H1 (cell line): ENCODE results near the gene MRE11. TPM values are rescaled to one million over a fixed set of nuclear protein-coding genes. Genes with fewer than 3 reads are reported as not detected.

ENCODE experiments used
- CTCF ChIA-PET: fragments of 300-600 bp; sonication (Branson Sonifier 250); formaldehyde crosslinking; loops from one replicate; lab custom pipeline; 2021; ENCODE audit not compliant: partially characterized antibody; lab: Charles Lee
- POLR2A ChIA-PET: fragments of 300-600 bp; sonication (Branson Sonifier 250); formaldehyde crosslinking; loops from one replicate; lab custom pipeline; 2021; ENCODE audit warnings: inconsistent platforms; ENCODE audit not compliant: partially characterized antibody; lab: Charles Lee
- DNase-seq, 2 experiments: peaks; one replicate each; pipeline versions ENCODE4 v3.0.0 to v3.0.0-alpha.2; 2010 to 2022; ENCODE audit warnings: low spot score in 2 of 2, low read depth in 1 of 2, mixed read lengths in 1 of 2
- FAIRE-seq: peaks from 2 replicates; lab custom pipeline; 2011; peaks lifted over from hg19 to GRCh38; lab: Jason Lieb, UNC
- H2AFZ ChIP-seq: 2 replicates; pipeline ENCODE4 v1.8.1; 2012; ENCODE audit warnings: low read length, inconsistent platforms
- H2AK5ac ChIP-seq: 2 replicates; pipeline ENCODE4 v1.6.1; 2013; ENCODE audit warnings: low read depth, low read length
- H2BK120ac ChIP-seq: replicated peaks from 2 replicates; pipeline ENCODE3; 2013; ENCODE audit warnings: low read depth, low read length, inconsistent platforms
- H2BK12ac ChIP-seq: 2 replicates; pipeline ENCODE4 v1.6.1; 2013; ENCODE audit warnings: low read depth, low read length
- H2BK15ac ChIP-seq: 2 replicates; pipeline ENCODE4 v1.6.1; 2013; ENCODE audit warnings: low read length
- H2BK20ac ChIP-seq: 2 replicates; pipeline ENCODE4 v1.6.1; 2013; ENCODE audit warnings: low read length
- H2BK5ac ChIP-seq: 2 replicates; pipeline ENCODE4 v1.6.1; 2013; ENCODE audit warnings: low read depth, low read length
- H3K14ac ChIP-seq: 2 replicates; pipeline ENCODE4 v1.6.1; 2013; ENCODE audit warnings: inconsistent platforms; ENCODE audit not compliant: insufficient read length
- H3K18ac ChIP-seq: 2 replicates; pipeline ENCODE4 v1.6.1; 2013; ENCODE audit warnings: low read length; ENCODE audit errors: extremely low read depth
- H3K23ac ChIP-seq: 2 replicates; pipeline ENCODE4 v1.6.1; 2013; ENCODE audit warnings: inconsistent platforms; ENCODE audit not compliant: insufficient read length
- H3K23me2 ChIP-seq: 2 replicates; pipeline ENCODE4 v1.6.1; 2013; ENCODE audit warnings: low read depth, low read length
- H3K27ac ChIP-seq: 2 replicates; pipeline ENCODE4 v1.6.1; 2011; ENCODE audit warnings: low read depth, low read length, inconsistent platforms
- H3K27me3 ChIP-seq, 4 experiments: replicated peaks in 1 of 4; 1 replicate in 1 of 4; 2 replicates in 3 of 4; pipeline versions ENCODE4 v1.6.1 to v1.8.1; 2011 to 2013; ENCODE audit warnings: low read length in 3 of 4, mild to moderate bottlenecking in 3 of 4, inconsistent platforms in 2 of 4, mixed read lengths in 2 of 4, moderate library complexity in 1 of 4; ENCODE audit not compliant: control insufficient read depth in 3 of 4, insufficient read depth in 3 of 4; ENCODE audit errors: extremely low read depth in 1 of 4
- H3K36me3 ChIP-seq, 4 experiments: 2 replicates each; pipeline versions ENCODE4 v1.6.1 to v1.8.1; 2011 to 2013; ENCODE audit warnings: mild to moderate bottlenecking in 4 of 4, low read length in 3 of 4, moderate library complexity in 2 of 4, control low read depth in 1 of 4, inconsistent platforms in 1 of 4; ENCODE audit not compliant: insufficient read depth in 4 of 4, control insufficient read depth in 2 of 4
- H3K4ac ChIP-seq: replicated peaks from 2 replicates; pipeline ENCODE3; 2013; ENCODE audit warnings: low read length, low read depth, mixed read lengths, inconsistent platforms; ENCODE audit not compliant: insufficient read length
- H3K4me1 ChIP-seq, 4 experiments: replicated peaks in 1 of 4; 1 replicate in 1 of 4; 2 replicates in 3 of 4; pipeline versions ENCODE4 v1.6.1 to v1.8.1; 2011 to 2013; ENCODE audit warnings: low read length in 3 of 4, inconsistent platforms in 2 of 4, mixed read lengths in 1 of 4; ENCODE audit not compliant: insufficient read depth in 4 of 4, control insufficient read depth in 3 of 4
- H3K4me2 ChIP-seq, 2 experiments: 2 replicates each; pipeline versions ENCODE4 v1.6.1 to v1.8.1; 2011 to 2013; ENCODE audit warnings: low read depth in 2 of 2, low read length in 2 of 2, control low read depth in 1 of 2, inconsistent platforms in 1 of 2, mild to moderate bottlenecking in 1 of 2; ENCODE audit not compliant: insufficient read depth in 1 of 2
- H3K4me3 ChIP-seq, 4 experiments: fragments of 200-600, 300-600 bp in 1 of 4; sonication (generic), shearing (Covaris generic), sonication (Bioruptor Twin) in 1 of 4; 2 replicates each; pipeline versions ENCODE4 v1.5.1 to v1.8.1; 2011 to 2016; ENCODE audit warnings: low read length in 4 of 4, low read depth in 3 of 4, control low read depth in 2 of 4, inconsistent platforms in 2 of 4, mild to moderate bottlenecking in 2 of 4, mixed read lengths in 1 of 4, moderate library complexity in 1 of 4; ENCODE audit not compliant: insufficient read depth in 2 of 4; ENCODE audit errors: extremely low read depth in 1 of 4
- H3K56ac ChIP-seq: replicated peaks from 2 replicates; pipeline ENCODE3; 2013; ENCODE audit warnings: low read depth, mild to moderate bottlenecking, mixed read lengths, low read length, inconsistent platforms; ENCODE audit not compliant: insufficient read length
- H3K79me1 ChIP-seq: 2 replicates; pipeline ENCODE4 v1.6.1; 2013; ENCODE audit warnings: low read depth, low read length, control low read depth
- H3K79me2 ChIP-seq, 2 experiments: 2 replicates each; pipeline versions ENCODE4 v1.6.1 to v1.8.1; 2012 to 2013; ENCODE audit warnings: low read length in 2 of 2, mild to moderate bottlenecking in 2 of 2, inconsistent platforms in 1 of 2; ENCODE audit not compliant: insufficient read depth in 2 of 2, control insufficient read depth in 1 of 2
- H3K9ac ChIP-seq, 4 experiments: replicated peaks in 1 of 4; 1 replicate in 1 of 4; 2 replicates in 3 of 4; pipeline versions ENCODE4 v1.6.1 to v1.8.1; 2011 to 2013; ENCODE audit warnings: low read depth in 3 of 4, low read length in 3 of 4, control low read depth in 2 of 4, mild to moderate bottlenecking in 2 of 4, moderate library complexity in 2 of 4, inconsistent platforms in 1 of 4; ENCODE audit errors: extremely low read depth in 1 of 4
- H3K9me3 ChIP-seq, 2 experiments: 2 replicates each; pipeline versions ENCODE4 v1.6.1 to v1.8.1; 2012 to 2013; ENCODE audit warnings: mild to moderate bottlenecking in 2 of 2, moderate library complexity in 2 of 2, control low read depth in 1 of 2, inconsistent platforms in 1 of 2, low read depth in 1 of 2, low read length in 1 of 2, mixed read lengths in 1 of 2; ENCODE audit not compliant: insufficient read depth in 2 of 2
- H4K20me1 ChIP-seq, 2 experiments: replicated peaks in 1 of 2; 2 replicates each; pipeline versions ENCODE3 to v1.8.1; 2011 to 2013; ENCODE audit warnings: inconsistent platforms in 2 of 2, low read length in 2 of 2, mild to moderate bottlenecking in 1 of 2; ENCODE audit not compliant: insufficient read depth in 2 of 2, control insufficient read depth in 1 of 2
- H4K5ac ChIP-seq: 2 replicates; pipeline ENCODE4 v1.6.1; 2013; ENCODE audit warnings: low read length, low read depth, mixed read lengths, inconsistent platforms; ENCODE audit not compliant: insufficient read length
- H4K8ac ChIP-seq: 2 replicates; pipeline ENCODE4 v1.8.0; 2013; ENCODE audit warnings: mild to moderate bottlenecking, moderate library complexity, low read length, inconsistent platforms; ENCODE audit not compliant: insufficient read depth; ENCODE audit errors: extremely low read depth
- H4K91ac ChIP-seq: replicated peaks from 2 replicates; pipeline ENCODE3; 2013; ENCODE audit warnings: low read length, mixed read lengths, inconsistent platforms; ENCODE audit not compliant: insufficient read length
- CTCF ChIP-seq, 3 experiments: IDR thresholded peaks; 1 replicate in 2 of 3; 2 replicates in 1 of 3; pipeline versions ENCODE4 v1.5.1 to v1.6.1; 2011; ENCODE audit warnings: low read length in 3 of 3, mild to moderate bottlenecking in 3 of 3, inconsistent platforms in 2 of 3, low read depth in 1 of 3, moderate library complexity in 1 of 3; ENCODE audit not compliant: insufficient read depth in 1 of 3; ENCODE audit errors: control extremely low read depth in 1 of 3
- E2F6 ChIP-seq: IDR thresholded peaks from 2 replicates; pipeline ENCODE4 v1.6.1; 2012; ENCODE audit warnings: inconsistent platforms
- EP300 ChIP-seq, 2 experiments: IDR thresholded peaks; 1 replicate in 1 of 2; 2 replicates in 1 of 2; pipeline ENCODE4 v1.6.1; 2011 to 2012; ENCODE audit warnings: low read depth in 2 of 2, low read length in 2 of 2, mild to moderate bottlenecking in 2 of 2, borderline replicate concordance in 1 of 2, inconsistent platforms in 1 of 2, moderate library complexity in 1 of 2
- JUN ChIP-seq: IDR thresholded peaks from 2 replicates; pipeline ENCODE4 v1.6.1; 2011; ENCODE audit warnings: low read depth, mild to moderate bottlenecking, improper control_type of control experiment, low read length
- NRF1 ChIP-seq: IDR thresholded peaks from 2 replicates; pipeline ENCODE4 v1.6.1; 2011; ENCODE audit warnings: mild to moderate bottlenecking, low read depth, low read length, improper control_type of control experiment
- RXRA ChIP-seq: IDR thresholded peaks from 2 replicates; pipeline ENCODE4 v1.6.1; 2011; ENCODE audit warnings: low read depth, mild to moderate bottlenecking, low read length, moderate library complexity; ENCODE audit not compliant: insufficient read depth
- SP2 ChIP-seq: IDR thresholded peaks from 2 replicates; pipeline ENCODE4 v1.6.1; 2012; ENCODE audit warnings: mild to moderate bottlenecking, low read length, inconsistent platforms
- TAF7 ChIP-seq: optimal IDR thresholded peaks from 2 replicates; pipeline ENCODE3; 2011; ENCODE audit warnings: low read depth, mild to moderate bottlenecking, inconsistent platforms, low read length, moderate library complexity, borderline replicate concordance
- WGBS, 2 experiments: shearing (Covaris generic) in 1 of 2; methylation state at CpG; one replicate each; pipeline versions ENCODE4 v1.1.6 to v1.1.7; 2013 to 2015; ENCODE audit warnings: low lambda C conversion rate in 2 of 2, mixed read lengths in 2 of 2, inconsistent platforms in 1 of 2, low coverage in 1 of 2, missing lambda C conversion rate in 1 of 2; ENCODE audit not compliant: insufficient replicate concordance in 2 of 2, insufficient coverage in 1 of 2, insufficient read length in 1 of 2; ENCODE audit errors: extremely low coverage in 1 of 2, missing lambda C conversion rate in 1 of 2; 5-methylcytosine and 5-hydroxymethylcytosine counted together
- polyA plus RNA-seq, 7 experiments: library from polyadenylated mRNA; depleted of rRNA in 3 of 7; stranded (reverse) in 5 of 7; unstranded in 2 of 7; fragments of >200 nt in 5 of 7; fragments of 200-250 nt in 2 of 7; gene quantifications; 1 replicate in 5 of 7; 2 replicates in 1 of 7; 4 replicates in 1 of 7; pipeline versions ENCODE4 v1.2.1 to v1.2.3, GENCODE V29; 2011 to 2013; ENCODE audit warnings: missing spikeins in 2 of 7, mixed read lengths in 2 of 7
- total RNA-seq: library from RNA; stranded (reverse); fragmentation: NEBNext Ultra II Directional; extraction: Animal tissue kit (Norgen Biotek cat#: 25700); gene quantifications from 2 replicates; pipeline ENCODE4 v1.2.1, GENCODE V29; 2021

MRE11 gene
- total and polyA plus RNA-seq, 2 of the 8 experiments (the other 6 are each of a cell fraction or from before 2014, with no cell fraction given), result 7.2 to 43.4 TPM

- ChIA-PET CTCF (interaction anchor here (1.3 kb wide), 1 partner anchor 9 kb away, joined by 3 read pairs; no protein-coding TSS in a partner anchor), POLR2A (no interaction called here)
- no peak for FAIRE-seq
- H3K14ac ChIP-seq, result no peak overlapping the region
- no peaks in the 10 kb centered on the region for H3K4me1 ChIP-seq
- no peak for DNase-seq
- H3K27ac ChIP-seq, result no peak overlapping the region
- no peak overlapping the region for H2BK15ac ChIP-seq
- H2BK5ac ChIP-seq, result no peak overlapping the region
- H2AFZ ChIP-seq, result no peak overlapping the region
- H3K23ac ChIP-seq, result no peak overlapping the region
- 89% methylated on average over 1 of the region's 1 CpG; no CpG with 5 or more reads in 1 of the 2 experiments for WGBS, 2 experiments
- H3K36me3 ChIP-seq, result peaks cover 0 to 43% (median 4%) of the 10 kb centered on the region in 4 experiments; a peak in 6 of 8 replicates
- H4K8ac ChIP-seq, result no peak overlapping the region
- no peak overlapping the region for H2BK12ac ChIP-seq
- no peak overlapping the region for H3K4ac ChIP-seq
- H3K9me3 ChIP-seq, result no peaks in the 10 kb centered on the region
- H3K56ac ChIP-seq, result no peak overlapping the region
- no peaks in the 10 kb centered on the region; the same call in 1 of the 2 replicates for H3K23me2 ChIP-seq
- no peaks in the 10 kb centered on the region for H3K79me1 ChIP-seq
- no peaks in the 10 kb centered on the region for H4K20me1 ChIP-seq
- no peak overlapping the region for H4K91ac ChIP-seq
- H2BK20ac ChIP-seq, result no peak overlapping the region
- H3K4me3 ChIP-seq, result no peak overlapping the region
- H3K4me2 ChIP-seq, result no peak overlapping the region
- TF ChIP-seq E2F6, result no peak
- TF ChIP-seq NRF1, result no peak
- TF ChIP-seq EP300 (IDR thresholded peaks at IDR 0.05; ENCODE audit: borderline replicate concordance in 1 of 2, low read depth in 2 of 2, low read length in 2 of 2), result no peak
- TF ChIP-seq TAF7, result no peak
- no peak for TF ChIP-seq JUN
- no peak for TF ChIP-seq RXRA
- no peak for TF ChIP-seq CTCF (IDR thresholded peaks at IDR 0.05; ENCODE audit: control extremely low read depth in 1 of 3, insufficient read depth in 1 of 3, low read depth in 1 of 3, low read length in 3 of 3)
- no peak for TF ChIP-seq SP2
- H3K9ac ChIP-seq, result no peak overlapping the region
- H2AK5ac ChIP-seq, result no peak overlapping the region
- no peak overlapping the region for H2BK120ac ChIP-seq
- H3K27me3 ChIP-seq, result no peaks in the 10 kb centered on the region
- no peaks in the 10 kb centered on the region for H3K79me2 ChIP-seq
- no peak overlapping the region for H3K18ac ChIP-seq
- H4K5ac ChIP-seq, result no peak overlapping the region
Measured at GRCh38 chr11:94455861-94456260, 37.8 kb downstream of the MRE11 start.
